GM23338 (cell line): ENCODE data around the gene ADAMTS14. TPM values are rescaled to one million over a fixed set of nuclear protein-coding genes. Genes with fewer than 3 reads are reported as not detected.

Experiments
- ATAC-seq: fragments of 200-7000 bp; cut with Tn5 transposase; 3 replicates; pipeline ENCODE4 v1.9.1; 2020
- DNase-seq: peaks from one replicate; pipeline ENCODE4 v3.0.0-alpha.2; 2015; ENCODE audit warnings: low spot score
- H2AFZ ChIP-seq: fragments of 200-600 bp; sonication (generic); 2 replicates; pipeline ENCODE4 v1.8.0; 2016; ENCODE audit warnings: antibody characterized with exemption, mild to moderate bottlenecking, moderate library complexity
- H3F3A ChIP-seq: fragments of 200-600 bp; sonication (generic); replicated peaks from 2 replicates; pipeline ENCODE4 v1.8.0; 2017; ENCODE audit warnings: antibody characterized with exemption, mixed run types, low read depth
- H3K27ac ChIP-seq: fragments of 200-600 bp; sonication (generic); 2 replicates; pipeline ENCODE4 v1.6.1; 2016; ENCODE audit warnings: low read depth
- H3K27me3 ChIP-seq: fragments of 200-600 bp; sonication (generic); 2 replicates; pipeline ENCODE4 v1.8.0; 2016; ENCODE audit warnings: mild to moderate bottlenecking, mixed run types, moderate library complexity; ENCODE audit not compliant: insufficient read depth
- H3K36me3 ChIP-seq: fragments of 200-600 bp; sonication (generic); 2 replicates; pipeline ENCODE4 v1.8.0; 2016; ENCODE audit warnings: mild to moderate bottlenecking; ENCODE audit not compliant: insufficient read depth
- H3K4me1 ChIP-seq: fragments of 200-600 bp; sonication (generic); 2 replicates; pipeline ENCODE4 v1.8.0; 2016; ENCODE audit warnings: mild to moderate bottlenecking, moderate library complexity; ENCODE audit not compliant: insufficient read depth
- H3K4me2 ChIP-seq: fragments of 200-600 bp; sonication (generic); 2 replicates; pipeline ENCODE4 v1.7.1; 2017; ENCODE audit warnings: mixed run types
- H3K4me3 ChIP-seq: fragments of 200-600 bp; sonication (generic); 2 replicates; pipeline ENCODE4 v1.6.1; 2016; ENCODE audit warnings: mixed run types
- H3K79me2 ChIP-seq: fragments of 200-600 bp; sonication (generic); replicated peaks from 2 replicates; pipeline ENCODE4 v1.8.0; 2017; ENCODE audit warnings: mild to moderate bottlenecking; ENCODE audit not compliant: insufficient read depth
- H3K9me2 ChIP-seq: fragments of 200-600 bp; sonication (generic); 2 replicates; pipeline ENCODE4 v1.8.0; 2017; ENCODE audit not compliant: insufficient read depth
- H4K20me1 ChIP-seq: fragments of 200-600 bp; sonication (generic); replicated peaks from 2 replicates; pipeline ENCODE4 v1.8.0; 2017; ENCODE audit warnings: mild to moderate bottlenecking; ENCODE audit not compliant: insufficient read depth
- H3K27ac Mint-ChIP-seq: 2 replicates; pipeline ENCODE4 v1.8.0; 2020; ENCODE audit warnings: inconsistent platforms, mild to moderate bottlenecking, moderate library complexity, mixed read lengths
- H3K27me3 Mint-ChIP-seq: 3 replicates; pipeline ENCODE4 v1.8.0; 2022; ENCODE audit warnings: low read depth, mild to moderate bottlenecking, moderate library complexity, mixed read lengths, inconsistent platforms; ENCODE audit not compliant: insufficient read depth, poor library complexity
- H3K36me3 Mint-ChIP-seq: 3 replicates; pipeline ENCODE4 v1.8.0; 2021; ENCODE audit warnings: low read depth, mild to moderate bottlenecking, inconsistent platforms, moderate library complexity, mixed read lengths
- H3K4me1 Mint-ChIP-seq: 3 replicates; pipeline ENCODE4 v1.8.0; 2020; ENCODE audit warnings: mild to moderate bottlenecking, inconsistent platforms, mixed read lengths
- H3K4me3 Mint-ChIP-seq: 3 replicates; pipeline ENCODE4 v1.8.0; 2021; ENCODE audit warnings: moderate library complexity, mild to moderate bottlenecking, inconsistent platforms, mixed read lengths
- H3K9me3 Mint-ChIP-seq: 3 replicates; pipeline ENCODE4 v1.8.0; 2020; ENCODE audit warnings: moderate library complexity, mild to moderate bottlenecking, inconsistent platforms, mixed read lengths
- CREB1 ChIP-seq: fragments of 250-450 bp; sonication (Bioruptor Pico); IDR thresholded peaks from 2 replicates; pipeline ENCODE4 v1.5.0; 2020; ENCODE audit warnings: low read depth, mild to moderate bottlenecking, moderate library complexity
- EZH2 ChIP-seq: fragments of 200-600 bp; sonication (generic); IDR thresholded peaks from one replicate; pipeline ENCODE4 v1.8.0; 2017; ENCODE audit warnings: antibody characterized with exemption, mild to moderate bottlenecking, low read depth; ENCODE audit not compliant: unreplicated experiment
- EZH2phosphoT487 ChIP-seq: fragments of 200-600 bp; sonication (generic); IDR thresholded peaks from one replicate; pipeline ENCODE4 v1.8.1; 2018; ENCODE audit warnings: antibody characterized with exemption; ENCODE audit not compliant: unreplicated experiment
- NANOG ChIP-seq: IDR thresholded peaks from 2 replicates; pipeline ENCODE4 v1.6.1; 2016; ENCODE audit warnings: antibody characterized with exemption, borderline replicate concordance
- POLR2AphosphoS5 ChIP-seq: IDR thresholded peaks from 2 replicates; pipeline ENCODE4 v1.6.1; 2016; ENCODE audit warnings: antibody characterized with exemption, low read depth
- ZNF114 ChIP-seq: fragments of 250-450 bp; sonication (Bioruptor Pico); IDR thresholded peaks from 2 replicates; pipeline ENCODE4 v1.5.0; 2020; ENCODE audit warnings: mild to moderate bottlenecking, moderate library complexity
- ZNF331 ChIP-seq: fragments of 250-450 bp; sonication (Bioruptor Pico); IDR thresholded peaks from 2 replicates; pipeline ENCODE4 v1.5.0; 2020; ENCODE audit warnings: low read depth, mild to moderate bottlenecking, moderate library complexity
- polyA plus RNA-seq: library from polyadenylated mRNA; unstranded; fragments of >200 nt; fragmentation: Nextera tagmentation; extraction: Ambion mirVana; gene quantifications from 2 replicates; pipeline ENCODE4 v1.2.1, GENCODE V29; 2016
- total RNA-seq: library from RNA; depleted of rRNA; stranded (reverse); fragments of >200 nt; shearing (Covaris generic); gene quantifications from 2 replicates; pipeline ENCODE4 v1.2.3, GENCODE V29; 2014
- TF ChIP-seq, protein P1 (sequence below): IDR thresholded peaks from one replicate; pipeline ENCODE4 v1.6.1; 2018; ENCODE audit warnings: antibody characterized with exemption; ENCODE audit not compliant: unreplicated experiment
- TF ChIP-seq, protein P2 (sequence below), 2 experiments: fragments of 200-600 bp in 1 of 2; sonication (generic) in 1 of 2; conservative IDR thresholded peaks; 2 replicates each; pipeline versions ENCODE4 v1.5.1 to v1.6.1; 2016 to 2017; ENCODE audit warnings: antibody characterized with exemption in 2 of 2, low read depth in 2 of 2, mild to moderate bottlenecking in 2 of 2, moderate library complexity in 1 of 2
- TF ChIP-seq, protein P3 (sequence below): IDR thresholded peaks from 2 replicates; pipeline ENCODE4 v1.6.1; 2016; ENCODE audit warnings: antibody characterized with exemption

ADAMTS14 gene
- total and polyA plus RNA-seq, 2 experiments from 2014 or later, result 1.9 to 2.1 TPM

DNA sequence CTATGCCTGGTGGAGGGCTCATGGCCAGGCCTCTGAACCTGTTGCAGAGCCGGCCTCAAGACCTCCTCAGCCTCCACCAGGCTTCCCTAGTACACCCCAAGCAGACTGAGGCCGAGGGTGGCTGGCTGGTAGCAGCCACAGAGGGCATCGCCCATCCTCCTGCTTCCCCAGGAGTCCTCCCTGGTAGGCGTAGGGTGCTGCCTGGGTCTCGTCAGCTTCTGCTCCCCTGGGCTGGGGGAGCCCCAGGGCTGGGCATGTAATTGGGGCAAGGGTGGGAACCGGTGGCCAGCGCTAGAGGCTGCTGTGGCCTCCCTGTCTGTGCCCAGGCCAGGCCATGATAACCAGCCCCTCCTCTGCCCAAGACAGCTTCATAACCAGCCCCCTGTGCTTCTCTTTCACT, 80.3 kb downstream of the ADAMTS14 start (continued):
- TF ChIP-seq ZNF331 (CRISPR knock-in tag) (no peak), EZH2 (no peak)
- TF ChIP-seq, protein P1, sequence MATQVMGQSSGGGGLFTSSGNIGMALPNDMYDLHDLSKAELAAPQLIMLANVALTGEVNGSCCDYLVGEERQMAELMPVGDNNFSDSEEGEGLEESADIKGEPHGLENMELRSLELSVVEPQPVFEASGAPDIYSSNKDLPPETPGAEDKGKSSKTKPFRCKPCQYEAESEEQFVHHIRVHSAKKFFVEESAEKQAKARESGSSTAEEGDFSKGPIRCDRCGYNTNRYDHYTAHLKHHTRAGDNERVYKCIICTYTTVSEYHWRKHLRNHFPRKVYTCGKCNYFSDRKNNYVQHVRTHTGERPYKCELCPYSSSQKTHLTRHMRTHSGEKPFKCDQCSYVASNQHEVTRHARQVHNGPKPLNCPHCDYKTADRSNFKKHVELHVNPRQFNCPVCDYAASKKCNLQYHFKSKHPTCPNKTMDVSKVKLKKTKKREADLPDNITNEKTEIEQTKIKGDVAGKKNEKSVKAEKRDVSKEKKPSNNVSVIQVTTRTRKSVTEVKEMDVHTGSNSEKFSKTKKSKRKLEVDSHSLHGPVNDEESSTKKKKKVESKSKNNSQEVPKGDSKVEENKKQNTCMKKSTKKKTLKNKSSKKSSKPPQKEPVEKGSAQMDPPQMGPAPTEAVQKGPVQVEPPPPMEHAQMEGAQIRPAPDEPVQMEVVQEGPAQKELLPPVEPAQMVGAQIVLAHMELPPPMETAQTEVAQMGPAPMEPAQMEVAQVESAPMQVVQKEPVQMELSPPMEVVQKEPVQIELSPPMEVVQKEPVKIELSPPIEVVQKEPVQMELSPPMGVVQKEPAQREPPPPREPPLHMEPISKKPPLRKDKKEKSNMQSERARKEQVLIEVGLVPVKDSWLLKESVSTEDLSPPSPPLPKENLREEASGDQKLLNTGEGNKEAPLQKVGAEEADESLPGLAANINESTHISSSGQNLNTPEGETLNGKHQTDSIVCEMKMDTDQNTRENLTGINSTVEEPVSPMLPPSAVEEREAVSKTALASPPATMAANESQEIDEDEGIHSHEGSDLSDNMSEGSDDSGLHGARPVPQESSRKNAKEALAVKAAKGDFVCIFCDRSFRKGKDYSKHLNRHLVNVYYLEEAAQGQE, result no peak
- TF ChIP-seq, protein P2, sequence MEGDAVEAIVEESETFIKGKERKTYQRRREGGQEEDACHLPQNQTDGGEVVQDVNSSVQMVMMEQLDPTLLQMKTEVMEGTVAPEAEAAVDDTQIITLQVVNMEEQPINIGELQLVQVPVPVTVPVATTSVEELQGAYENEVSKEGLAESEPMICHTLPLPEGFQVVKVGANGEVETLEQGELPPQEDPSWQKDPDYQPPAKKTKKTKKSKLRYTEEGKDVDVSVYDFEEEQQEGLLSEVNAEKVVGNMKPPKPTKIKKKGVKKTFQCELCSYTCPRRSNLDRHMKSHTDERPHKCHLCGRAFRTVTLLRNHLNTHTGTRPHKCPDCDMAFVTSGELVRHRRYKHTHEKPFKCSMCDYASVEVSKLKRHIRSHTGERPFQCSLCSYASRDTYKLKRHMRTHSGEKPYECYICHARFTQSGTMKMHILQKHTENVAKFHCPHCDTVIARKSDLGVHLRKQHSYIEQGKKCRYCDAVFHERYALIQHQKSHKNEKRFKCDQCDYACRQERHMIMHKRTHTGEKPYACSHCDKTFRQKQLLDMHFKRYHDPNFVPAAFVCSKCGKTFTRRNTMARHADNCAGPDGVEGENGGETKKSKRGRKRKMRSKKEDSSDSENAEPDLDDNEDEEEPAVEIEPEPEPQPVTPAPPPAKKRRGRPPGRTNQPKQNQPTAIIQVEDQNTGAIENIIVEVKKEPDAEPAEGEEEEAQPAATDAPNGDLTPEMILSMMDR (conservative IDR thresholded peaks at IDR 0.05; ENCODE audit: low read depth in 2 of 2), result no peak

DNA sequence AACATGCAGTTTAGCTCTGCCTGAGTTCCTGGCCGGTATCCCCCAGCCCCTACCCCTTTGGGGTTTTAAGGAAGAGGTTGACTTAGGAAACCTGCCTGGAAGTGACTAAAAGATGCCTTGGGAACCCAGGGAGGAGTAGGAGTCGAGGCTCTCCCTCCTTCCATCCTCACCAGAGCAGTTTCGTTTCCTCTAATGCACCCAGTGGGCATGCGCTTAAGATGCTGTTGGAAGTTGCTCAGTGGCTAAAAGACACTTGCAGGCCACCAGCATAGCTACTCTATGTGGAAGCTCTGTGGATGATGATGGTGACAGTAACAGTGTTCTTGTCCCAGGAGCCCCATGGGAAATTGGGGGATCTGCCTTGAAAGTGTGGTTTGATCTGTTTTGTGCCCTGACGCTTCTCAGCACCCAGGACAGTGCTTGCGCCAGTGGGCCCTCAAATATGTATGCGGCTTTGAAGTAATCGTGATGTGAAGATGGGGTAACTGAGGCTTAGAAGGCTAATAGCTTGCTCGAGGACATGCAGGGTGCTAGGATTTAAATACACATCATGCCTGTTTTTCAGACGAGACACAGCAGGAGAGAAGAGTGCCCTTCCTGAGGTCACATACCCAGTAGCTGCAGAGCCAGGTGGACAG, 80.8 kb downstream of the ADAMTS14 start:
- peaks cover 5% of the 10 kb centered on the region for H3K27me3 Mint-ChIP-seq
- ATAC-seq, result no peak
- H3K9me3 Mint-ChIP-seq, result no peaks in the 10 kb centered on the region
- Histone ChIP-seq H3K4me3 (no peak overlapping the region), H4K20me1 (no peaks in the 10 kb centered on the region), H2AFZ (no peak overlapping the region), H3K27me3 (no peaks in the 10 kb centered on the region), H3K27ac (0 out of 2 replicates have a peak overlapping the region, but pooled peaks have one; percentile 32), H3K4me1 (no peaks in the 10 kb centered on the region), H3K79me2 (no peaks in the 10 kb centered on the region), H3K4me2 (no peak overlapping the region), H3K9me2 (no peaks in the 10 kb centered on the region), H3F3A (no peaks in the 10 kb centered on the region), H3K36me3 (no peaks in the 10 kb centered on the region)
- H3K4me1 Mint-ChIP-seq, result peaks cover 11% of the 10 kb centered on the region
- H3K36me3 Mint-ChIP-seq, result no peaks in the 10 kb centered on the region; the same call in 2 of the 3 replicates
- TF ChIP-seq NANOG, result no peak
- TF ChIP-seq, protein P3, sequence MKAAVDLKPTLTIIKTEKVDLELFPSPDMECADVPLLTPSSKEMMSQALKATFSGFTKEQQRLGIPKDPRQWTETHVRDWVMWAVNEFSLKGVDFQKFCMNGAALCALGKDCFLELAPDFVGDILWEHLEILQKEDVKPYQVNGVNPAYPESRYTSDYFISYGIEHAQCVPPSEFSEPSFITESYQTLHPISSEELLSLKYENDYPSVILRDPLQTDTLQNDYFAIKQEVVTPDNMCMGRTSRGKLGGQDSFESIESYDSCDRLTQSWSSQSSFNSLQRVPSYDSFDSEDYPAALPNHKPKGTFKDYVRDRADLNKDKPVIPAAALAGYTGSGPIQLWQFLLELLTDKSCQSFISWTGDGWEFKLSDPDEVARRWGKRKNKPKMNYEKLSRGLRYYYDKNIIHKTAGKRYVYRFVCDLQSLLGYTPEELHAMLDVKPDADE, result no peak
- TF ChIP-seq ZNF114 (CRISPR knock-in tag), result no peak
- no peak for TF ChIP-seq ZNF331 (CRISPR knock-in tag)
- TF ChIP-seq EZH2phosphoT487, result no peak
- TF ChIP-seq CREB1 (CRISPR knock-in tag), result no peak
- TF ChIP-seq, protein P1, result peak; percentile 24
- no peak for TF ChIP-seq POLR2AphosphoS5
- DNase-seq, result no peak
- no peak overlapping the region for H3K27ac Mint-ChIP-seq
- H3K4me3 Mint-ChIP-seq, result no peak overlapping the region
